SH-SY5Y (cell line): ENCODE measurements around the gene FOXG1.

ENCODE experiments used
- GATA2 ChIP-seq: IDR thresholded peaks from 2 replicates; pipeline ENCODE4 v1.6.1; 2011; ENCODE audit warnings: mild to moderate bottlenecking, low read depth, low read length
- GATA3 ChIP-seq: IDR thresholded peaks from 2 replicates; pipeline ENCODE4 v1.6.1; 2011; ENCODE audit warnings: low read depth, mild to moderate bottlenecking, low read length, moderate library complexity

DNA sequence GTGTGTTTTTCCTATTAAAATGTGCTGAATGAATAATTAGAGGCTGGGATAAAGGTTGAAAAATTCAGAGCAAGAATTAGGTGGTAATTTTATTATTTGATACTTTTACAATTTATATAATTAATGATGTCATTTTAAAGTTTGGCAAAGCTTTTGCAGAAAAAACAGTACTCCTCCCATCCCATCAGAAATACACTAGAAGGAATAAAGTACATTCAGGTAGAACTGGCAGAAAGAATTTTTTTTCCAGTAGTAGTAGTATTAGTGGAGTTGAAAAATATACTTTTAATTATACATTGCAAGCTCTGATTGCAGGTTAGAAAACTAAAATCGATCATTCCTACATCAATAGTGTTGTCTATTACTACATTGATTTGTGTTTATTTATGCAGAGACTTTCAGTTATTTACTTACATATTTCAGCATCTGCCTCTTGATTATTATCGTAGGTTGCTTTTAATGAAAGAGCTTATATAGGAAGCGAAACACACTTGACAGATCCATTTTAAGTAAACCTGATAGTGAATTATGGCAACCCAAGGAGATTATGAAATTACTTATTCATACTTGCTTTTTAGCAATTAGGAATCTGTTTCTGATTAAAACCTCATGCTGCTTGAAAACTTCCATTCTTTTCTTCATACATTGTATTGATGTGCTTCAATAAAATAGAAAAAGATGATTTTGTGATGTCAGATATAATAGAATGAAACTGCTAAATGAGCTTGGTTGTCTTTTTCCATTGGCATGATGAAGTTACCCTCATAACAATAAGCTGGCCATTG lies 10.1 kb downstream of the FOXG1 start:
- no peak for TF ChIP-seq GATA2
- TF ChIP-seq GATA3, result no peak
